CD4-positive, alpha-beta T cell treated with Interleukin-4 for 1 hour (primary cell): ENCODE data around the gene METTL9.
"Not testable (repeated sequence)": the region's sequence is repeated elsewhere in the genome, so short reads cannot be mapped to it uniquely, and the experiment has no call there.

Experiments
- DNase-seq, 2 donors: peaks; one replicate each; pipeline ENCODE4 v3.0.0-alpha.2; 2020 to 2022

METTL9 gene

GRCh38 chr16:21599122-21600030 lies at the start of gene METTL9:
METTL9 (plus strand) TSS chr16:21599577; CDS start chr16:21599734, 157 bp downstream.
- peak; percentile 95 to 96 for DNase-seq

DNA sequence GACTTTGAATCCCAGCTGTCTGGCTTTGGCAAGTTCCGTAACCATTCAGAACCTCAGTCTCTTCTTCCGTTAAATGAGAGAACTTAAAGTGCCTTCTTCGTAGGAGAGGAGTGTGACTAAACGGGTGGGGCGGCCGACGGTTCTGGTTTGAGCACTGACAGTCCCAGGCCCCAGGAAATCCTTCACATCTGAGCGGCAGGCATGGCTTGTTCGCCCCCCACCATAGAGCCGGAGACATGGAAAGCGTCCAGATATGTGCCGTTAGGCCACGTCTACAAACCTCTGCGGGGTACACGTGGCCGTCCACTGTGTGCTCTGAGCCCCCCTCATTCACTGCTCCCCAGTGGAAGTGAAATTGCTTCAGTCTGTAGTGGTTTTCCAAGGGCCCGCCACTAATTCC lies 49.4 kb upstream of the METTL9 start:
- not testable (repeated sequence) for DNase-seq

GRCh38 chr16:21550435-21550834 lies 48.9 kb upstream of the METTL9 start:
- DNase-seq: not testable (repeated sequence)

GRCh38 chr16:21551076-21551475 lies 48.3 kb upstream of the METTL9 start:
- DNase-seq: not testable (repeated sequence)

DNA sequence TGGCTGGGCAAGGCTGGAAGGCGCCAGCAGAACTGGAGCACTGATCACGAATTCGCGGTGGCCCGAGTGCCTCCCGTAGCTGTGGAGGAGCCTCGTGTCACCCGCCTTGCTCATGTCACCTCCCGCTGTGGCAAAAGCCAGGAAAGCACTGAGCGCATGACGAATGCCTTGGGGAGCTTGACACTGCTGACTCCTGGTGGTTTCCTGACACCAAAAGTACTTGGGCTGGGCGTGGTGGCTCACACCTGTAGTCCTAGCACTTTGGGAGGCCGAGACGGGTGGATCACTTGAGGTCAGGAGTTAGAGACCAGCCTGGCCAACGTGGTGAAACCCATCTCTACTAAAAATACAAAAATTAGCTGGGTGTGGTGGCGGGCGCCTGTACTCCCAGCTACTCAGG lies 47.8 kb upstream of the METTL9 start:
- DNase-seq: not testable (repeated sequence)

DNA sequence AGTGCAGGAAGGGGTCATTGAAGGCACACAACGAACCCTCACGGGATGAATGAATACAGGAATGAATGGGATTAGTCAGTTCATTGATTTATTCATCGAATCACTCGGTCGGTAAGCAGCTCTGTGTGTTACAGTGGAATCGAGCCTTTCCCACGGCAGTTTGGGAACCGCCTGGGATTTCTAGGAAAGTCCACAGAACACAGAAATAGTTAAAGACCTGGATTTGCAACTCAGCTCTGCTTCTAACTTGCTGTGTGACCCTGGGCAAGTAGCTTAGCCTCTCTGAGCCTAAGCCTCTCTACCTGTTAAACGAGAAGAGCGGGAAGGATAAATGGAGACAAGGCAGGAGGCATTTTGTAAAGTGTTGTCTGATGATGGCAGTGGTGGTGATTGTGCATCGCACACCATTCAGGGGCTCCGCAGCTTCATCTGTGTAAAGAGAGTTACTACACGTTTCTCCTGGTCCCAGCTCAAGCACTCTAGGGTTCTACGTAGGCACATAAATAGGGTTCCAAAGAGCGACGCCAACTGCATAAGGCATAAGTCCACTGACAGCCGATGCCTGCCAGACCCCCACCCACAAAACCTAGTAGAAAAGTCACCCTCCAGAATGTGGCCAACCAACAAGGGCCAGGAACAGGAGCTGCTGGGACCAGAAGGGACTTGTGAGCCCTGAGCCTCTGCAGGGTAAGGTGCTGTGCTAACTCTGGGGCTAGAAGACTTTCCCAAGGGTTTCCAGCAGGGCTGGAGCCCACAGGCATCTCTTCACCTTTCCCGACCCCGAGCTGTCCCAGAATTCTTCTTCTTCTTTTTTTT lies 45.7 kb upstream of the METTL9 start:
- DNase-seq: not testable (repeated sequence)

DNA sequence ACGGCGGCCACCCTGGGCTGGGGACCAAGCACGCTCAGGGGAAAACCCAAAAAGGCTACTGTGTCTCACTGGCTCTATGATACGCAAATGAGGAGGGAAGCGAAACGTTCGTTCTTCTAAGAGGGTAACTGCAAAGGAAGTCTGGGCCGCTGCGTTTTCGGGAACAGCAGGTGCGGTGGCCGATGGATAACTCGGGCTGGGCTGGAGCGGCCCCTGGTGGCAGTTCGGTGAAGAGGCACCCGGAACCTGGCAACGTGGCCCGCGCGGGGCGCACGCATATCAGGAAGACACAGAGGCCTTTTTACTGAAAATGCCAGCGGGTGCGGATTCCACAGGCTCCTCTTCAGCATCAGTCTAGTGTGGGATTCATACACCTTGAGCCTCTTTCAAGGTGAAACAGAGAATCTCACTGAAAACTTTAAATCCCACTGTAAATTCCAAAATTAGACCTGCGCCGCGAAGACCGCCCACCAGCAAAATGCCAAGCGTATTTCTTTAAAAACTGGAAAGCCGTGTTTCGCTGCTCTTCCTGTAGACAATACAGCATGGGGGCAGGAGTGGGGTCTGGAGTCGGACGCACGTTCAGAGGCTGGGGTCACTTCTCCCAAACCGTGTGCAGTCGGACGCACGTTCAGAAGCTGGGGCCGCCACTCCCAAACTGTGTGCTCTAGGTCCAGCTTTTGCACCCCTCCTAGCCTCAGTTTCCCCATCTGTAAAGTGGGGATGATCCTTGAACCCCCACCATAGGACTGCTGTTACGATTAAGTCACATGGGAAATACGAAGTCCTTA lies 44.4 kb upstream of the METTL9 start:
- DNase-seq: peak; percentile 87 to 90

- DNase-seq: not testable (repeated sequence)
Observed at GRCh38 chr16:21555621-21556020, 43.8 kb upstream of the METTL9 start.

- DNase-seq: not testable (repeated sequence)
Observed at GRCh38 chr16:21556026-21556595, 43.3 kb upstream of the METTL9 start.

- not testable (repeated sequence) for DNase-seq
Observed at GRCh38 chr16:21556651-21557241, 42.6 kb upstream of the METTL9 start.

GRCh38 chr16:21560462-21560861 lies 38.9 kb upstream of the METTL9 start:
- DNase-seq: no peak

DNA sequence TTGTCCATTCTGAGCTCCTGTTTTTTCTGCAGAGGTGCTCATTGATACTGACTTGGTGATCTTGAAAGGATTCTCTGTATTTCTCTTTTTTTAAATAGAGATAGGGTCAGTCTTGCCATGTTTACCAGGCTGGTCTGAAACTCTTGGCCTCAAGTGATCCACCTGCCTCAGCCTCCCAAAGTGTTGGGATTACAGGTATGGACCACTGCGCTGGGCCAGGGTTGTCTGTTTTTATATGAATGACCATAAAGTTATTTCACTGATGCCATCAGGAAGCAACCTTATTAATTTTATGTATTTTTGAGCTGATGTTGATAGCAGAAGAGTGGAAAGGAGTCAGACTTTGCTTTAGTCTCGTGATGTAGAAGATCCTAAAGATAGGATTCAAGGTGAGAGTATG lies 35.7 kb upstream of the METTL9 start:
- DNase-seq: no peak

- DNase-seq: not testable (repeated sequence)
Observed at GRCh38 chr16:21564367-21564766, 35.0 kb upstream of the METTL9 start.

DNA sequence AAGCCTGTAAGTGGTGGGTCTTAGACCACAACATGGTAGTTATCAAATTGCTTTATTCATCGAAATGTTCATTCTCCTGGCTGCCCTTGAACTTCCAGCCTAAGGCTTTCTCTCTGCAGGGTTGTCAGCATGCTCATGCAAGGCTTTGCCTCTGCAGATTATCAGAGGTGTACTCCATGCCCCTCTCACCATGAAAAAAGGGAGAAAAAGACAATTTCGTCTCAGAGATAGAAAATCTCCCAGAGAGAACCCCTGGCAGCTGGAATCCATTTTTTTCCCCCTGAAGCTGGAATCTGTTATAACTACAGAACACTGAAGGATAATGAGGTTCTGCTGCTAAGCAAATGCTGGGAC lies 33.9 kb upstream of the METTL9 start:
- DNase-seq: no peak

DNA sequence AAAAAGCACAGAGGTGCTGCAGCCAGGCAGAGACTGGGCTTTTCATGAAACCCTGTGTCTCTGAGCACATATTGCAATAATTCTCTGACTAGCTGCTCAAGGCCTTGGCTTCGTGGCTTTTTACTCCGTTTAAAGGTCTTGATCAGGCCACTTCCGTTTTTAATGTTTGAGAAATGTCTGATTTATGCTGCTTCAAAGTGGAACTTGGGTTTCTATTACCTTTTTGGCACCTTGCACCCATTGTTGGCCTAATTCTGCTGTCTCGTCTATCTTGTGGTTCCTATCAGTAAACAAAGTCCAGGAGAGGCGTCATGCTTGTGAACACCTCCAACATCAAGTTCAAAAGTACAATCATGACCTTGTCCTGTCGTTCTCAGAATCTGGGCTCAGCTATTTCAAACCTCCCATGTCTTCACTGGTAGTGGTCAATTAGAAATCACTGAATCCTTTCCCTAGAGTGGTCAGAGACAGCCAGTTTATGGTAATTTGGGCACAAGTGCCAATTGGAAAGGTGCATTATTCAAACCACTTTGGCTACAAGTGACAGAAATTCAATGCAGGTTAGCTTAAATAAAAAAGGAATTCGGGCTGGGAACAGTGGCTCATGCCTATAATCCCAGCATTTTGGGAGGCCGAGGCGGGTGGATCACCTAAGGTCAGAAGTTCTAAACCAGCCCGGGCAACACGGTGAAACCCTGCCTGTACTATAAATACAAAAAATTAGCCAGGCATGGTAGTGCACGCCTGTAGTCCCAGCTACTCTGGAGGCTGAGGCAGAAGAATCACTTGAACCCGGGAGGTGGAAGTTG lies 33.3 kb upstream of the METTL9 start:
- no peak for DNase-seq

- no peak for DNase-seq
Observed at GRCh38 chr16:21566891-21567414, 32.4 kb upstream of the METTL9 start.

- not testable (repeated sequence) for DNase-seq
Observed at GRCh38 chr16:21567496-21567895, 31.9 kb upstream of the METTL9 start.

DNA sequence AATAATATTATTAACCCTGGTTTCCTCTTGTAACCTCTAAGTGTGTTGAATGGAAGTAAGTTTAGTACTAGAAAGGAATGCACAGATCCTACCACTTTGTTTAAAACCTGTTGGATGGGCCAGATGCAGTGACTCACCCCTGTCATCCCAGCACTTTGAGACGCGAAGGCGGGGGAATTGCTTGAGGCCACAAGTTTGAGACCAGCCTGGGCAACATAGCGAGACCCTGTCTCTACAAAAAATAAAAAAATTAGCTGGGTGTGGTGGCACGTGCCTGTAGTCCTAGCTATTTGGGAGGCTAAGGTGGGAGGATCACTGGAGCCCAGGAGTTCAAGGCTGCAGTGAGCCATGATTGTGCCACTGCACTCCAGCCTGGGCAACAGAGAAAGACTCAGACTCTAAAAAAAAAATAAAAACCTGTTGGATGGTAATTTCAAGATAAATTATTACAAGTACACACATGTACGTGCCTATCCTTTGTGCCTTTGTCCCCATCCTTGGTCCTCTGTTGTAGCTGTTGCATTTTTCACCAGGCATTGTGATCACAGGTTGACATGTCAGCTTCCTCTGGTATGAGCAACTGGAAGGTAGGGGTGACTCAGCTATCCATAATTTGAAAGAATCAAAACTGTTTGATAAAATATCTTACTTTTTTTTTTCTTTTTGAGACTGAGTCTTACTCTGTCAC lies 30.7 kb upstream of the METTL9 start:
- DNase-seq: no peak

- DNase-seq: no peak
Observed at GRCh38 chr16:21570676-21571017, 28.7 kb upstream of the METTL9 start.

GRCh38 chr16:21573506-21573905 lies 25.9 kb upstream of the METTL9 start:
- DNase-seq: not testable (repeated sequence)
